ENCODE measurements around the gene CLK3. TPM values are rescaled to one million over a fixed set of nuclear protein-coding genes. Genes with fewer than 3 reads are reported as not detected.

CLK3 gene
- total and polyA plus RNA-seq, 3 experiments from 2014 or later = 84.7 to 101 (median 96.8) TPM

DNA sequence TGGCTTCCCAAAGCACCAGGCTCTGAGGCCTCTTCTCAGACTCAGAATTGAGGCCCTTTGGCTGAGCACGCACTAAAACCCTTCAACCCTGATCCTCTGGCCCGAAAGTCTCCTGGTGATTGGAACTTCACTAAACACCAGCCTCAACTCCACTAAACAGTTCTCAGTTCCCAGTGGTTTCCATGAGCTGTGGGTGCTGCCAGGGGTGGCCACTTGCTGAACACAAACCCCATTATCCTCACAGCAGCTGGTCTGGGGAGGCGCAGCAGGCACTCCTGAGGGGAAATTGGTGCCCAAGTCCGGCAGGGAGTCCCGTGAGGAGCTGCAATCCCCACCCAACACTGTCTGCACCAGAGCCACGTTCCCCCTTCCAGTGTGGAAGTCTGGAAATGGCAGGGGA is 3.8 kb upstream of the CLK3 start:
- H3K27ac Mint-ChIP-seq = peak overlapping the region in 1 of 8 donors; percentile 6

DNA sequence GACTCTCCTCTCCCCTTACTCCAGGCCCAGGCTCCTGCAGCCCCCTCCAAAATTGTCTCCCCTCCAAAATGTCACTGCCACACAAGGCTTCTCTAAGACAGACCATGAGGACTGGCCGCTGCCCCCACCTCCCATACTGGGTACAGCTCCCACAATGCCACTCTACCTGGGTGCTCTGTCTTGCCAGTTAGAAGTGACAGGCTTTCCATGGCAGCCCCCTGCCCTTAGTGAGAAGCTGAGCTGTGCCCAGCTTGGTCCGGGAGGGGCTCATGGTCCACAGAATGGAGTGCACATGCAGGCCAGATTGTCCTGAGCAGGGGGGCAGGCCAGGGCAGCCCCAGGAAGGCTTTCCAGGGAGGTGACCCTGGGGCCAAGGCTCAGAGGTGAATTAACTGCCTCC is 3.0 kb upstream of the CLK3 start:
- DNase-seq = no peak
- H3K27me3 Mint-ChIP-seq = no peaks in the 10 kb centered on the region
- H3K9me3 ChIP-seq (ENCODE audit: low read length) = no peaks in the 10 kb centered on the region
- H3K36me3 Mint-ChIP-seq = peaks cover 0 to 13% (median 0%) of the 10 kb centered on the region in 3 donors
- peaks cover 13% of the 10 kb centered on the region for H3K4me1 ChIP-seq (ENCODE audit: insufficient read depth, low read length)
- POLR2A ChIA-PET = interaction anchor here (4.0 kb wide), 1 partner anchor 14 kb away, joined by 20 read pairs; no protein-coding TSS in a partner anchor
- H3K36me3 ChIP-seq (ENCODE audit: insufficient read depth, low read length) = no peaks in the 10 kb centered on the region
- H3K4me3 Mint-ChIP-seq = peak overlapping the region in 5 of 7 donors; percentile 28 to 70 (median 63)
- no peak overlapping the region for H3K4me3 ChIP-seq (ENCODE audit: low read length)
- no peaks in the 10 kb centered on the region for H3K27me3 ChIP-seq (ENCODE audit: insufficient read depth, low read length, poor library complexity, severe bottlenecking)
- no peaks in the 10 kb centered on the region for H3K9me3 Mint-ChIP-seq
- H3K27ac Mint-ChIP-seq = peak overlapping the region in 5 of 8 donors; percentile 59 to 98 (median 78)
- no peak overlapping the region for H3K27ac ChIP-seq (ENCODE audit: low read depth, low read length)
- CTCF ChIA-PET = interaction anchor here (1.4 to 2.8 kb wide), 4 partner anchors 9 to 22 kb away, joined by 4 to 11 read pairs (median 4); no protein-coding TSS in a partner anchor
- peaks cover 14 to 22% (median 15%) of the 10 kb centered on the region in 3 donors for H3K4me1 Mint-ChIP-seq

More for the DNA sequence above, 3.8 kb upstream of the CLK3 start:
- no peaks in the 10 kb centered on the region for H3K27me3 ChIP-seq (ENCODE audit: insufficient read depth, low read length, poor library complexity, severe bottlenecking)
- POLR2A ChIA-PET = no interaction called here
- Mint-ChIP-seq H3K9me3 (no peaks in the 10 kb centered on the region), H3K27me3 (no peaks in the 10 kb centered on the region), H3K36me3 (peaks cover 0 to 10% (median 0%) of the 10 kb centered on the region in 3 donors), H3K4me3 (no peak overlapping the region), H3K4me1 (peaks cover 6 to 14% (median 6%) of the 10 kb centered on the region in 3 donors)
- CTCF ChIA-PET = interaction anchor here (2.2 kb wide), 1 partner anchor 10 kb away, joined by 5 read pairs; no protein-coding TSS in a partner anchor
- no peaks in the 10 kb centered on the region for H3K9me3 ChIP-seq (ENCODE audit: low read length)
- H3K4me3 ChIP-seq (ENCODE audit: low read length) = no peak overlapping the region
- no peak overlapping the region for H3K27ac ChIP-seq (ENCODE audit: low read depth, low read length)
- peaks cover 4% of the 10 kb centered on the region for H3K4me1 ChIP-seq (ENCODE audit: insufficient read depth, low read length)
- no peak for DNase-seq
- H3K36me3 ChIP-seq (ENCODE audit: insufficient read depth, low read length) = no peaks in the 10 kb centered on the region

DNA sequence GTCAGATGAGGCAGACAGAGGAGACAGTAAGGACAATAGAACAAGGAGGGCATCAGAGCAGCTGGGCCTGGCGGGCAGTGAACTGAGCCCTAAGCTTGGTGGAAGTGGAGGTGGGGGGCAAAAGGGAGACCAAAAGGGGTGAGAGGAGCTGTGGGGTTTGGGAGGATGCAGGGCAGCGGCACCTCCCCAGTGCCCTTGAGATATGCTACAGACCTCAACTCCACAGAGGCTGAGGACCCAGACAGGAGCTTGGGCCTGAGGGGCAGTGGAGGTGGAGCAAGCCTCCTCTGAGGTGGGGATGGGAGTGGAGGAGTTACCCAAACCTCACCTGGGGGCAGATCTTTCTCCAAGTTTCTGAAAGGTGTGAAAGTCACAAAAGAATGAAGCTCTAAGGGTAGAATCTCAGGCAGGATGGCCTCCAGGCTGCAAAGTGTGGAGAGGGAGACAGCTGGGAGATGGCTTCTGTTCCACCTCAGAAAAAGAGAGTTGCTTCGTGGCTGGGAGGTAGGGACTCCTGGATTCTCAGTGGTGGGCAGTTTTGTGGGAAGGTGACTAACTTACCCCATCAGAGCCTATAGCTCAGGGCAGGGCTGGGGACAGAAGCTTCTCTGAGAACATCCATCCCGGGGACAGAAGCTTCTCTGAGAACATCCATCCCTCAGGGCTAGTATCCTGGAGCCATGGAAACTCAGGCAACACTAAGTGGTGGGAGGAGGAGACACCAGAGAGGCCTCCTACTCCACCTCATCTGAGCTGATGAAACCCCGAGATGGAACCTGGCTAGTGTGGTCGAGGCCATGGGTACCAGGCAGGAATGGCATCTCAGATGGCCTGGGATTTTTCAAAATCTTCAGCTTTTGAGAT is 2.3 kb upstream of the CLK3 start:
- Mint-ChIP-seq H3K27me3 (no peaks in the 10 kb centered on the region), H3K4me1 (peaks cover 21 to 28% (median 21%) of the 10 kb centered on the region in 3 donors), H3K4me3 (peak overlapping the region; percentile 28 to 86 (median 66)), H3K9me3 (no peaks in the 10 kb centered on the region), H3K27ac (peak overlapping the region in 7 of 8 donors; percentile 54 to 98 (median 78)), H3K36me3 (peaks cover 0 to 20% (median 0%) of the 10 kb centered on the region in 3 donors)
- Histone ChIP-seq H3K4me3 (ENCODE audit: low read length) (no peak overlapping the region), H3K27ac (ENCODE audit: low read depth, low read length) (no peak overlapping the region), H3K9me3 (ENCODE audit: low read length) (no peaks in the 10 kb centered on the region), H3K36me3 (ENCODE audit: insufficient read depth, low read length) (no peaks in the 10 kb centered on the region), H3K27me3 (ENCODE audit: insufficient read depth, low read length, poor library complexity, severe bottlenecking) (no peaks in the 10 kb centered on the region), H3K4me1 (ENCODE audit: insufficient read depth, low read length) (peaks cover 19% of the 10 kb centered on the region)
- POLR2A ChIA-PET = interaction anchor here (0.7 to 4.0 kb wide), 3 partner anchors 15 to 840 kb away, joined by 3 to 20 read pairs (median 4); no protein-coding TSS in a partner anchor
- CTCF ChIA-PET = interaction anchor here (1.4 to 2.8 kb wide), 7 partner anchors 8 to 174 kb away, joined by 3 to 11 read pairs (median 5); no protein-coding TSS in a partner anchor
- no peak for DNase-seq

- no peaks in the 10 kb centered on the region for H3K27me3 ChIP-seq (ENCODE audit: insufficient read depth, low read length, poor library complexity, severe bottlenecking)
- CTCF ChIA-PET = interaction anchor here (1.0 to 2.8 kb wide), 9 partner anchors 11 to 279 kb away, joined by 3 to 11 read pairs (median 4); no protein-coding TSS in a partner anchor
- Mint-ChIP-seq H3K36me3 (peaks cover 0 to 26% (median 0%) of the 10 kb centered on the region in 3 donors), H3K27me3 (no peaks in the 10 kb centered on the region), H3K9me3 (no peaks in the 10 kb centered on the region), H3K4me1 (peaks cover 25 to 37% (median 29%) of the 10 kb centered on the region in 3 donors), H3K4me3 (peak overlapping the region; percentile 67 to 98 (median 70)), H3K27ac (peak overlapping the region in 7 of 8 donors; percentile 32 to 98 (median 60))
- peak overlapping the region; percentile 97 for H3K27ac ChIP-seq (ENCODE audit: low read depth, low read length)
- H3K36me3 ChIP-seq (ENCODE audit: insufficient read depth, low read length) = peaks cover 4% of the 10 kb centered on the region
- H3K4me3 ChIP-seq (ENCODE audit: low read length) = peak overlapping the region; percentile 95
- no peak for DNase-seq
- POLR2A ChIA-PET = interaction anchor here (0.5 to 4.0 kb wide), 6 partner anchors 16 to 841 kb away, joined by 3 to 20 read pairs (median 4); partner anchors contain the start of genes ARID3B and COX5A
- peaks cover 27% of the 10 kb centered on the region for H3K4me1 ChIP-seq (ENCODE audit: insufficient read depth, low read length)
- H3K9me3 ChIP-seq (ENCODE audit: low read length) = no peaks in the 10 kb centered on the region
These were observed 1.5 kb upstream of the CLK3 start for GRCh38 chr15:74613953-74614743.

DNA sequence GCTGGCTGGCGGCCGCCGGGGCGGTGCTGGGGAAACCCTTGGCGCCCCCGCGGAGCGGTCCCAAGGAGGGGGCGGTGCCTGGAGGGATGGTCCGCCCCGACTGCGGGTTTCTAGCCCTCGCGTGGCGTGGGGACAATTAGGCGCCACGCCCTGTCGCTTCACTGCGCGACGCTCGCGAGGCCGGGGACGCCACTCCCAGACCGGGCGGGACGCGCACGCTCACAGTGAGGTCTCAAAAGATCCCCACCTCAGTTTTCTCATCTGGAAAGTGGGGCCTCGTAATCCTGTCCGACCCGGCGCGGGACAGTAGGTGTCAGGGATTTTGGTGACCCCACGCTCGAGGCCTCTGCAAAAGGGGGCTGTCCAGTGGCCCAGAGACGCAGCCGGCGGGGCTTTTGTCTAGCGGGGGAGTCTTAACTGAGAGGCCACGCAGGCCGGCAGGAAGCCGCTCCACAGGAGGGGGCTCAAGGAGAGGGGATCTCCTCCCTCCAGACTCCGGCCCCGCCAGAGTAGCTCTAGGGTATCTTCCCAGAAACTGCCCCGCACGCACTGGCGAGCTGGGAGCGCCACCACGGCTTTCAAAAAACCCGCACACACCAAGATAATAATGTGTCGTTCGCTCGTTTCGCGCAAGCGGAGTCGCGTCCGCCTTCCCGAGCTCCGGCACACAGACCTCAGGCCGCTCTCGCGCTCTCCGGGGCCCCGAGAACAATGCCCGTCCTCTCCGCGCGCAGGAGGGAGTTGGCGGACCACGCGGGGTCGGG is 710 bp upstream of the CLK3 start:
- peak overlapping the region; percentile 97 for H3K27ac ChIP-seq (ENCODE audit: low read depth, low read length)
- peak; percentile 94 to 96 (median 95) for DNase-seq
- no peaks in the 10 kb centered on the region for H3K9me3 ChIP-seq (ENCODE audit: low read length)
- Mint-ChIP-seq H3K36me3 (peaks cover 0 to 33% (median 0%) of the 10 kb centered on the region in 3 donors), H3K4me1 (peaks cover 31 to 44% (median 34%) of the 10 kb centered on the region in 3 donors), H3K27me3 (no peaks in the 10 kb centered on the region), H3K9me3 (no peaks in the 10 kb centered on the region), H3K4me3 (peak overlapping the region; percentile 93 to 98 (median 94)), H3K27ac (peak overlapping the region; percentile 97 to 99 (median 98))
- H3K4me3 ChIP-seq (ENCODE audit: low read length) = peak overlapping the region; percentile 95
- POLR2A ChIA-PET = interaction anchor here (0.7 to 4.0 kb wide), 11 partner anchors 16 to 837 kb away, joined by 3 to 20 read pairs (median 4); partner anchors contain the start of genes ARID3B, C15orf39, COX5A and EDC3
- no peaks in the 10 kb centered on the region for H3K27me3 ChIP-seq (ENCODE audit: insufficient read depth, low read length, poor library complexity, severe bottlenecking)
- H3K36me3 ChIP-seq (ENCODE audit: insufficient read depth, low read length) = peaks cover 10% of the 10 kb centered on the region
- H3K4me1 ChIP-seq (ENCODE audit: insufficient read depth, low read length) = peaks cover 31% of the 10 kb centered on the region
- CTCF ChIA-PET = interaction anchor here (1.0 to 2.8 kb wide), 8 partner anchors 11 to 279 kb away, joined by 3 to 11 read pairs (median 5); no protein-coding TSS in a partner anchor

GRCh38 chr15:74616366-74616939 is 817 bp downstream of the CLK3 start:
- no peaks in the 10 kb centered on the region for H3K9me3 Mint-ChIP-seq
- peak overlapping the region; percentile 95 to 99 (median 97) for H3K27ac Mint-ChIP-seq
- ChIA-PET POLR2A (interaction anchor here (0.6 to 4.0 kb wide), 14 partner anchors 9 to 835 kb away, joined by 3 to 20 read pairs (median 4); partner anchors contain the start of genes ARID3B, EDC3 and SIN3A), CTCF (interaction anchor here (1.0 to 4.9 kb wide), 5 partner anchors 9 to 285 kb away, joined by 3 to 35 read pairs (median 4); no protein-coding TSS in a partner anchor)
- Histone ChIP-seq H3K9me3 (ENCODE audit: low read length) (no peaks in the 10 kb centered on the region), H3K4me3 (ENCODE audit: low read length) (peak overlapping the region; percentile 95), H3K4me1 (ENCODE audit: insufficient read depth, low read length) (peaks cover 38% of the 10 kb centered on the region), H3K36me3 (ENCODE audit: insufficient read depth, low read length) (peaks cover 22% of the 10 kb centered on the region), H3K27me3 (ENCODE audit: insufficient read depth, low read length, poor library complexity, severe bottlenecking) (no peaks in the 10 kb centered on the region), H3K27ac (ENCODE audit: low read depth, low read length) (peak overlapping the region; percentile 97)
- H3K27me3 Mint-ChIP-seq = peaks cover 0 to 2% of the 10 kb centered on the region in 2 donors
- peak; percentile 67 to 83 (median 72) for DNase-seq
- peaks cover 4 to 49% (median 8%) of the 10 kb centered on the region in 3 donors for H3K36me3 Mint-ChIP-seq
- peak overlapping the region; percentile 93 to 98 (median 94) for H3K4me3 Mint-ChIP-seq
- peaks cover 44 to 59% (median 47%) of the 10 kb centered on the region in 3 donors for H3K4me1 Mint-ChIP-seq

Measured in CD8-positive, alpha-beta memory T cell (primary cell).